Measurements from ENCODE around the gene DOCK11. TPM values are rescaled to one million over a fixed set of nuclear protein-coding genes. Genes with fewer than 3 reads are reported as not detected.
"Not testable (repeated sequence)": the region's sequence is repeated elsewhere in the genome, so short reads cannot be mapped to it uniquely, and the experiment has no call there.

Gene DOCK11
- total and polyA plus RNA-seq, 2 experiments from 2014 or later, result 11.2 to 12.5 TPM

DNA sequence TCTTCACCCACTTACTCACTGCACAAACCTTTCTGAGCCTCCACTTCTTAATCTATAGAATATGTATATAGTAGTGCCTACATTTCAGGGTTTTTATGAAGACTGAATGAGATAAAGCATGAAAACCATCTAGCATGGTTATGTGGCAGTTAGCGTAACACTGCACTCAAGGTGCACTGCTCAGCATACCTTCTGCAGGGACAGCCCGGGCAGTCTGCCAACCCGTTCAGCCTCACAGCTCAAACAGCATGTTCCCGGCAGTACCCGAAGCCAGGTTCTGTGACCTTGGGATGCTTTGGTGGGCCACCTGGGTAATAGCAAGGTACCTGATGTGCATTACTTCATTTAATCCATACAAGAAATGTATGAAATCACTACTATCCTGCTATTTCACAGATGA is 81.4 kb downstream of the DOCK11 start:
- TF ChIP-seq, protein P1, sequence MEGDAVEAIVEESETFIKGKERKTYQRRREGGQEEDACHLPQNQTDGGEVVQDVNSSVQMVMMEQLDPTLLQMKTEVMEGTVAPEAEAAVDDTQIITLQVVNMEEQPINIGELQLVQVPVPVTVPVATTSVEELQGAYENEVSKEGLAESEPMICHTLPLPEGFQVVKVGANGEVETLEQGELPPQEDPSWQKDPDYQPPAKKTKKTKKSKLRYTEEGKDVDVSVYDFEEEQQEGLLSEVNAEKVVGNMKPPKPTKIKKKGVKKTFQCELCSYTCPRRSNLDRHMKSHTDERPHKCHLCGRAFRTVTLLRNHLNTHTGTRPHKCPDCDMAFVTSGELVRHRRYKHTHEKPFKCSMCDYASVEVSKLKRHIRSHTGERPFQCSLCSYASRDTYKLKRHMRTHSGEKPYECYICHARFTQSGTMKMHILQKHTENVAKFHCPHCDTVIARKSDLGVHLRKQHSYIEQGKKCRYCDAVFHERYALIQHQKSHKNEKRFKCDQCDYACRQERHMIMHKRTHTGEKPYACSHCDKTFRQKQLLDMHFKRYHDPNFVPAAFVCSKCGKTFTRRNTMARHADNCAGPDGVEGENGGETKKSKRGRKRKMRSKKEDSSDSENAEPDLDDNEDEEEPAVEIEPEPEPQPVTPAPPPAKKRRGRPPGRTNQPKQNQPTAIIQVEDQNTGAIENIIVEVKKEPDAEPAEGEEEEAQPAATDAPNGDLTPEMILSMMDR (IDR thresholded peaks at IDR 0.05; ENCODE audit: low read depth, low read length), result no peak
- Histone ChIP-seq H3K27me3 (no peaks in the 10 kb centered on the region), H3K27ac (no peak overlapping the region), H3K9me3 (ENCODE audit: low read depth) (no peaks in the 10 kb centered on the region), H3K4me3 (no peak overlapping the region), H3K36me3 (no peaks in the 10 kb centered on the region), H3K4me1 (ENCODE audit: low read depth) (no peaks in the 10 kb centered on the region)
- DNase-seq (ENCODE audit: low read depth in 1 of 2, low spot score in 1 of 2), result peak in 1 of 2 donors; percentile 8

DNA sequence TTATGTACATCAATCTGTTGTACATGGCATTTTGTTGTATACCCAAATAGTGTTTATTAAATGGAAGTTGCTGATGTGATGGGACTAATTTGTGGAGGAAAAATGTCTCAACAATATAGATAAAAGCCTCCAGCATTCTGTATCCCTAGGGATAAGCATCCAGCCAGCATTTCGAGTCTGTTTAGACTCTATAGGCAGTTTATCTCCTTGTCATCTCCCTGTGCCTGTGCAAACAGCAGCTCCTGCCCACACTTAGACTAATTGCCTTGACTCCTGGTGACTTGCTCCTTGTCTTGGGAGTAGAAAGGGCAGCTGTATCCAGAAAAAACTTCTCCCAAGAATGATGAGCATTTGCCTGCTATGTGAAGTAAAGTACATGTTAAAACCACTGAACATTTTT is 83.8 kb downstream of the DOCK11 start:
- H3K4me3 ChIP-seq, result no peak overlapping the region
- DNase-seq (ENCODE audit: low read depth in 1 of 2, low spot score in 1 of 2), result peak; percentile 13 to 17
- no peaks in the 10 kb centered on the region for H3K36me3 ChIP-seq
- H3K27me3 ChIP-seq, result no peaks in the 10 kb centered on the region
- H3K9me3 ChIP-seq (ENCODE audit: low read depth), result no peaks in the 10 kb centered on the region
- TF ChIP-seq, protein P1 (IDR thresholded peaks at IDR 0.05; ENCODE audit: low read depth, low read length), result no peak
- H3K4me1 ChIP-seq (ENCODE audit: low read depth), result no peaks in the 10 kb centered on the region
- H3K27ac ChIP-seq, result peak overlapping the region; percentile 43

GRCh38 chrX:118582926-118583325 is 87.3 kb downstream of the DOCK11 start:
- not testable (repeated sequence) for H3K27me3 ChIP-seq; H3K27ac ChIP-seq; H3K36me3 ChIP-seq; H3K4me3 ChIP-seq; DNase-seq (ENCODE audit: low read depth in 1 of 2, low spot score in 1 of 2); H3K9me3 ChIP-seq (ENCODE audit: low read depth); H3K4me1 ChIP-seq (ENCODE audit: low read depth)

DNA sequence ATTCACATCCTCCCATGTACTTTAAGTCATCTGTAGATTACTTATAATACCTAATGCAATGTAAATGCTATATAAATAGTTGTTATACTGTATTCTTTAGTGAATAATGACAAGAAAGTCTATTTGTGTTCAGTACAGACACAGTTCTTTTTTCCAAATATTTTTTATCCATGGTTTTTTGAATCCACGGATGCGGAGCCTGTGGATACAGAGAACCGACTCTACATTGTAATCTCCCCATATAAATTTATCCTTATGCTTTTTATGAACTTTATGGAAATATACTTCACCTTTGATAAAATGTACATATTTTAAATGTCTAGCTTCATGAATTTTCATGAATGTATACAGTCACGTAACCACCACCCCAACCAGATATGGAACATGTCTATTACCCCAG is 88.2 kb downstream of the DOCK11 start:
- no peaks in the 10 kb centered on the region for H3K36me3 ChIP-seq
- H3K27me3 ChIP-seq, result no peaks in the 10 kb centered on the region
- TF ChIP-seq, protein P1 (IDR thresholded peaks at IDR 0.05; ENCODE audit: low read depth, low read length), result no peak
- no peaks in the 10 kb centered on the region for H3K4me1 ChIP-seq (ENCODE audit: low read depth)
- no peaks in the 10 kb centered on the region for H3K9me3 ChIP-seq (ENCODE audit: low read depth)
- no peak overlapping the region for H3K4me3 ChIP-seq
- no peak for DNase-seq (ENCODE audit: low read depth in 1 of 2, low spot score in 1 of 2)
- no peak overlapping the region for H3K27ac ChIP-seq

GRCh38 chrX:118585296-118585695 is 89.7 kb downstream of the DOCK11 start:
- TF ChIP-seq, protein P1 (IDR thresholded peaks at IDR 0.05; ENCODE audit: low read depth, low read length), result no peak
- DNase-seq (ENCODE audit: low read depth in 1 of 2, low spot score in 1 of 2), result no peak
- H3K4me1 ChIP-seq (ENCODE audit: low read depth), result no peaks in the 10 kb centered on the region
- H3K4me3 ChIP-seq, result no peak overlapping the region
- H3K36me3 ChIP-seq, result no peaks in the 10 kb centered on the region
- H3K27ac ChIP-seq, result no peak overlapping the region
- H3K9me3 ChIP-seq (ENCODE audit: low read depth), result no peaks in the 10 kb centered on the region
- H3K27me3 ChIP-seq, result no peaks in the 10 kb centered on the region

DNA sequence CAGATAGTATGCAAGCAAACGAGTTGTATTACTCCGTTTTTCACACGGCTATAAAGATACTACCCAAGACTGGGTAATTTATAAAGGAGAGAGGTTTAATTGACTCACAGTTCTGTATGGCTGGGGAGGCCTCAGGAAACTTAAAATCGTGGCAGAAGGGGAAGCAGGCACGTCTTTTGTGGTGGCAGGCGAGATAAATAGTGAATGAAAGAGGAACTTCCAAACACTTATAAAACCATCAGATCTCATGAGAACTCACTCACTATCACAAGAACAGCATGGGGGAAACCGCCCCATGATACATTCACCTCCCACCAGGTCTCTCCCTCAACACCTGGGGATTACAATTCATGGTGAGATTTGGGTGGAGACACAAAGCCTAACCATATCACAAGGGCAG is 90.6 kb downstream of the DOCK11 start:
- not testable (repeated sequence) for H3K4me3 ChIP-seq; H3K36me3 ChIP-seq; DNase-seq (ENCODE audit: low read depth in 1 of 2, low spot score in 1 of 2); H3K4me1 ChIP-seq (ENCODE audit: low read depth); H3K27ac ChIP-seq; H3K27me3 ChIP-seq; H3K9me3 ChIP-seq (ENCODE audit: low read depth)

DNA sequence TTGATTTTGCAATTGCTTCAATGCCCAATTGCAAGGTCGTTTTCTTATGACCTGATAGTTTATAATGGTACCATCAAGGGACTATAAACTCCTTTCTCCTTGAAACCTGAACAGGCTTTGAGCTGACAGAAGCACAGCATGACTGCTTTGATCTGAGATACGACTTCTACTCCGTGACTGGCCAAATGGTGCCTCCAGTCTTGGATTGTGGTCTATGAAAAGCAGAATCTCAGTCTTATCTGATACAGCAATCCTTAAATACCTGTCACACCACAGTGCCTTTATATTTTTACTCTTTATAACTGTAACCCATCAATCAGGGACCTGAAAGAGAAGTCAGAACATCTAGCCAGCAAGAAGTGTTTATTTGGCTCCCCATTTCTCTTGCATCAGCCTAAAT is 93.1 kb downstream of the DOCK11 start:
- no peak overlapping the region for H3K27ac ChIP-seq
- H3K4me3 ChIP-seq, result no peak overlapping the region
- no peaks in the 10 kb centered on the region for H3K27me3 ChIP-seq
- no peaks in the 10 kb centered on the region for H3K9me3 ChIP-seq (ENCODE audit: low read depth)
- no peaks in the 10 kb centered on the region for H3K36me3 ChIP-seq
- DNase-seq (ENCODE audit: low read depth in 1 of 2, low spot score in 1 of 2), result no peak
- H3K4me1 ChIP-seq (ENCODE audit: low read depth), result no peaks in the 10 kb centered on the region
- TF ChIP-seq, protein P1 (IDR thresholded peaks at IDR 0.05; ENCODE audit: low read depth, low read length), result no peak

Measured in cardiac muscle cell (in vitro differentiated cells and primary cell).